Measurements from ENCODE around the gene ZNF691.

- TF ChIP-seq, protein P1, sequence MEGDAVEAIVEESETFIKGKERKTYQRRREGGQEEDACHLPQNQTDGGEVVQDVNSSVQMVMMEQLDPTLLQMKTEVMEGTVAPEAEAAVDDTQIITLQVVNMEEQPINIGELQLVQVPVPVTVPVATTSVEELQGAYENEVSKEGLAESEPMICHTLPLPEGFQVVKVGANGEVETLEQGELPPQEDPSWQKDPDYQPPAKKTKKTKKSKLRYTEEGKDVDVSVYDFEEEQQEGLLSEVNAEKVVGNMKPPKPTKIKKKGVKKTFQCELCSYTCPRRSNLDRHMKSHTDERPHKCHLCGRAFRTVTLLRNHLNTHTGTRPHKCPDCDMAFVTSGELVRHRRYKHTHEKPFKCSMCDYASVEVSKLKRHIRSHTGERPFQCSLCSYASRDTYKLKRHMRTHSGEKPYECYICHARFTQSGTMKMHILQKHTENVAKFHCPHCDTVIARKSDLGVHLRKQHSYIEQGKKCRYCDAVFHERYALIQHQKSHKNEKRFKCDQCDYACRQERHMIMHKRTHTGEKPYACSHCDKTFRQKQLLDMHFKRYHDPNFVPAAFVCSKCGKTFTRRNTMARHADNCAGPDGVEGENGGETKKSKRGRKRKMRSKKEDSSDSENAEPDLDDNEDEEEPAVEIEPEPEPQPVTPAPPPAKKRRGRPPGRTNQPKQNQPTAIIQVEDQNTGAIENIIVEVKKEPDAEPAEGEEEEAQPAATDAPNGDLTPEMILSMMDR (IDR thresholded peaks at IDR 0.05): no peak
- TF ChIP-seq POLR2A (IDR thresholded peaks at IDR 0.05): no peak
Observed at GRCh38 chr1:42797414-42797813, 49.0 kb upstream of the ZNF691 start.

Measured in esophagus squamous epithelium (tissue), 4 donors.